22Rv1 (cell line): ENCODE data around the gene AIFM2.
A peak's percentile ranks its signal among the peaks of the same experiment; 100 is the strongest.

Source experiments
- CTCF ChIP-seq: fragments of 450-650 bp; IDR thresholded peaks from 2 replicates; pipeline ENCODE4 v1.5.1; 2017; ENCODE audit warnings: mild to moderate bottlenecking
- ZFX ChIP-seq: fragments of 450-650 bp; IDR thresholded peaks from 2 replicates; pipeline ENCODE4 v1.6.1; 2017; ENCODE audit warnings: antibody characterized with exemption, borderline replicate concordance

GRCh38 chr10:70145666-70146488 lies 13.3 kb upstream of the AIFM2 start:
- TF ChIP-seq CTCF = peak; percentile 78
- TF ChIP-seq ZFX = no peak
